Activated CD4-positive, CD25-positive, alpha-beta regulatory T cell treated with anti-CD3 and anti-CD28 coated beads, Interleukin-2, amount 50 U/mL, for 24 hours (primary cell): ENCODE data around the gene BRPF1.
A peak's percentile ranks its signal among the peaks of the same experiment; 100 is the strongest.

Experiments used
- ATAC-seq, 2 donors: fragments of 150-1000 bp; cut with Tn5 transposase; one replicate each; pipeline ENCODE4 v1.10.0; 2021; ENCODE audit warnings: mild to moderate bottlenecking in 1 of 2, moderate library complexity in 1 of 2

Gene BRPF1

GRCh38 chr3:9731206-9732079 lies at the start of gene BRPF1:
Gene BRPF1 (plus strand): TSS chr3:9731735. CDS start chr3:9734141, 2,406 bp downstream.
- ATAC-seq = peak; percentile 95 to 96

DNA sequence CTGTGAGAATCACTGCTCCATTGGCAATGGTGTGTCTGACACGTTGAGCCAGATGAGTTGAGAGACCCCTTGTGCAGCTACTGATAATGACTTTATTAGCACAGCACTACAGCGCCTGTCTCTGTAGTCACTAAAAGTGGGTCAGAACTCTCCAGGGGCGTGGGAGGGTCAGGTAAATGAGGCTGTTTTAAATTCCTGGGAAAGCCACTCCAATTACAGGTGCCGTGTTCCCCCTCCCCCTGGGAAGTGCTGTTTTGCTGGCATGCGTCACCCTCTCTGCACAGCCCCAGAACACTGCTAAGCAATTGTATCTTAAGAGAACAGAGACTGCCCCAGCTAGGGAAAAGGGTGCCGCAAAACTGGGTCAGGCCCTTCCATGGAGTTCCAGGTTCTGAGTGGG lies 49.4 kb upstream of the BRPF1 start:
- ATAC-seq = no peak

DNA sequence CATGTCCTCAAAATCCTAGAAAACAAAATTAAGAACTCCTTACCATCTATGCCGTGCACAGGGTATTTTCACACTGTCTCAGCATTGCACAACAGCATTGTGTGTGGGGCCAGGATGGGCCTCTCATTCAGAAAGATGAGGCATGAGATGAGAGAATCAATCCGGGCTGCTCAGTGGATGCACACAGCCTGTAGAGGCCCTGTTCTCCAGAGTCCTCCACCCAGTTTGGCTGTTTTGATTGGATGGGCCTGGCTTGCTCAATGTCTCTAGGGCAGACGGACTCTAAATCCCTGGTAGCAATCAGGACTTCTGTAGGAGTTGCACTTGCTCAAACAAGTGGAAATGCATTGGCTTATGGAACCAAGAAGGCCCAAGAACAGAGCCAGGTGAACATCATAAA lies 48.1 kb upstream of the BRPF1 start:
- ATAC-seq = no peak

DNA sequence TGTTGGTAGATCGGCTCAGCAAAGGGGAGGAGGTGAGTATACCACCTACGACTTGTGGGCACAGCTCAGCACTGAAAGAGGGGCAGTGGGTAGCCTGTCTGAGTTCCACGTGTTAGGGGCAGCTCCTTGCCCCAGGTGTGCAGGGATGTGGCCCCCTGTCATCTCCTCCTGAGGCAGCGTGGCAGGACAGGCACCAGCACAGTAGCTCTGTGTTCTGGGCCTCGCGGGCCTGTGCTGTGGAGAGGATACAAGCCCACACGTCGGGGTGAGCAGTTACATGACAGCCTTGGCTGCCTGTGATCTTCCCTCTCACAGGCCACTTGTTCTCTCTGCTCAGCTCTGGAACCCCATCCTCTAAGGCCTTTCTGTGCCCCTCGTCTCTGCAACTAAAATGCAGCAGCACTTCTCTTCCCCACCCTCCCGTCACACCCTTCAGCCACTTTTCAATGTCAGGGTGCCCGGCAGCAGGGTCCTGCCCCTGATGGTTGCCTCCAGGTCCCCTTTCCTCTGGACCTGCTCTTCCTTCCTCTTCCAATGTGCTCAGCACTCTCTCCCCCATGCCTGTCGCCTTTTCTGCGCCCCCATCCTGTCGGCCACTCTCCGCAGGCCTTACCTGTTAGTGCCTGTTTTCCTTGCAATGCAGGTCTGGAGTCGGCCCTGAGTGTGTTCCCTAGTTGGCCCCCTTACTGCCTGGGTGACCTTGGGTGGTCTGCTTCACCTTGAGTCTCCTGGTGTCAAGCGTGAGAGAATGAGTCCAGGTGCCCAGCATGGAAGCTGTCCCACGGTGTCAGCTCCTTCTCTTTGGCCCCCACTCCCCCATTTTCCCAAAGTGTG lies 46.1 kb upstream of the BRPF1 start:
- ATAC-seq = no peak

- ATAC-seq = no peak
Measured at GRCh38 chr3:9686050-9686550, 45.4 kb upstream of the BRPF1 start.

GRCh38 chr3:9686703-9687102 lies 44.8 kb upstream of the BRPF1 start:
- ATAC-seq = no peak

GRCh38 chr3:9687514-9687913 lies 44.0 kb upstream of the BRPF1 start:
- ATAC-seq = no peak

DNA sequence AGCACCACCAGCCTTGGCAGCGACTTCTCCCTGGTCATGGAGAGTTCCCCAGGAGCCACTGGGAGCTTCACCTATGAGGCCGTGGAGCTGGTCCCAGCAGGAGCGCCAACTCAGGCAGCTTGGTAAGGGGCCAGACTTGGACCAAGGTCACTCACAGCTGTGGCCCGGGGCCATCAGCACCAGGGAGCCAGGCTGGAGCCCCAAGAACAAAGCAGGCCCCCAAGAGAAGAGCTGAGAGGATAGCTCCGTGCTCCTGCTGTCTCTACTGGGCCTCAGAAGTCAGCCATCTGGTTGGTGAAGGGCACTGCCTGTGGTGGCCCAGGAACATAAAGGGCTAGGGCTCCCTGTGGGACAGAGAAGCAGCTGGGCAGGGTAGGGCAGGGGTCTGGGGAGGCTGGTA lies 42.6 kb upstream of the BRPF1 start:
- no peak for ATAC-seq

GRCh38 chr3:9689757-9690156 lies 41.8 kb upstream of the BRPF1 start:
- ATAC-seq = no peak

DNA sequence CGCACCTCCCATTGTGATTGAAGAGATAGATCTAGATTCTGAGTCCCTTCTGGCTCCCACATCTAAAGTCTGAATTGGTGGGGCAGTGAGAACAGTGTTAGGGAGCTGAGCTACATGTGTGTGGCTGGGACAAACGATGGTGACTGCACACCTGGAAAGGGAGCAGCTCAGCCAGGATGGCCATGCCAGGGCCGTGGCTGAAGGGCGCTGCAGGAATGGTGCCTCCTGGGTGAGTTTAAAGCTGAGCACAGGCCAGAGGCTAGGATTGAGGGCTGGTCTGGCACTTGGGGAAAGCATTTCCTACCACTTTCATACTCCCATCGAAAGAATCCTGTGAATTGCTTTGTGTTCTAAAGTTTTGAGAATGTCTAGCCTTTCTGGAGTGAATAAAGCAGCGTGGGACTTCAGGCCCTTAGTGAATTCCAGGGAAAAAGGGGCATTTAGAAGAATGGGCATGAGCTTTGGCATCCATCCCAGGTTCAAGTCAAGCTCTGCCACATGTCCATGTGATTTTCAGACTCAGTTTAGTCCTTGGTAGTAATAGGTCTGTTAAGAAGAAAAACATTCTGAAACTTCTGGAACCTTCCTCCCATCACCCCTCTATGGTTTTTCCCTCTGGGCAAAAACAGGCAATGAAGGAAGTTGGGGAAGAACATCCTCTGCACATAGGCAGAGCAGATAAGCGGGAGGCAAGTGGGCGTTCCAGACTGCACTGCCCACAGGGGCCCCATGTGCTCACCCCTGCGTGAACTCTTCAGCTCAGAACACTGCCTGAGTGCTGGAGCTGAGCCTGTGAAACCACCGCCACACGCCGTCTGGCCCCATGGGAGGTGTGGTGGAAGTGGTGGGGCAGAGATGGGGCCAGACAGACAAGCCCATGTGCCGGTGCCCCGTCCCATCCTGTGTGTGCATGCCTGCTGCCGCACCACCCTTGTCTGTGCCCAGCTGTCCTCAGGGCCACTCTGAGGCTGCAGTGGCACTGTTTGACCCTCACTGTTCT lies 40.8 kb upstream of the BRPF1 start:
- ATAC-seq = peak in 1 of 2 donors; percentile 45

GRCh38 chr3:9691636-9692035 lies 39.9 kb upstream of the BRPF1 start:
- no peak for ATAC-seq

- no peak for ATAC-seq
Measured at GRCh38 chr3:9692416-9692815, 39.1 kb upstream of the BRPF1 start.

- ATAC-seq = no peak
Measured at GRCh38 chr3:9695345-9695744, 36.2 kb upstream of the BRPF1 start.

DNA sequence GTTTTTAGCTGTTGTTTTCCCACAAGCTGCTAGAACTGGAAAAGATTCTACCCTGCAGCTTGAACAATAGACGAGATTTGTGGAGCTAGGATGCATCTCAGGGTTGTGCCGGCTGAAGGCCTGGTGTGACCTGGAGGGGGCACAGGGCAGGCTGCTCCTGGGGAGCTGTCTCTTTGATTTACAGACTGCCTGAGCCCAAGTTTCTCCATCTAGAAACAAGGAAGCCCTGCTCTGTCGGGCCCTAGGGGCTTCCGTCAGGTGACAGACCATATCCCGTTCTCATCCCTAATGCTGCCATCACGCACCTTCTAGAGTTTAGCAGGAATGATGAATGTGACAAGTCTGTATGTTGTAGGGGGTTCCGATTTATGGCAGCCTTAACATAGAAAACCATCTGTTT lies 35.8 kb upstream of the BRPF1 start:
- no peak for ATAC-seq

- no peak for ATAC-seq
Measured at GRCh38 chr3:9696480-9697220, 34.9 kb upstream of the BRPF1 start.

- ATAC-seq = no peak
Measured at GRCh38 chr3:9697892-9698291, 33.6 kb upstream of the BRPF1 start.

- no peak for ATAC-seq
Measured at GRCh38 chr3:9698293-9698692, 33.2 kb upstream of the BRPF1 start.

- no peak for ATAC-seq
Measured at GRCh38 chr3:9700536-9700935, 31.0 kb upstream of the BRPF1 start.

GRCh38 chr3:9701006-9701405 lies 30.5 kb upstream of the BRPF1 start:
- no peak for ATAC-seq

GRCh38 chr3:9701711-9702110 lies 29.8 kb upstream of the BRPF1 start:
- ATAC-seq = no peak

GRCh38 chr3:9703240-9703639 lies 28.3 kb upstream of the BRPF1 start:
- no peak for ATAC-seq
